SK-N-SH (cell line): ENCODE data around the gene DSCAM. TPM values are rescaled to one million over a fixed set of nuclear protein-coding genes. Genes with fewer than 3 reads are reported as not detected.

ENCODE experiments used
- CTCF ChIA-PET: fragments of 300-600, 350-600 bp; formaldehyde crosslinking; extraction: SDS; loops from one replicate; lab custom pipeline; 2021; lab: Yijun Ruan, JAX
- POLR2A ChIA-PET: fragments of 350-600 bp; sonication (Branson Sonifier 250); formaldehyde crosslinking; extraction: SDS; loops from one replicate; lab custom pipeline; 2020; ENCODE audit warnings: antibody characterized with exemption, inconsistent platforms; lab: Yijun Ruan, JAX
- DNase-seq: peaks from one replicate; pipeline ENCODE4 v3.0.0; 2012
- H2AFZ ChIP-seq: fragments of 200-600 bp; sonication (generic); 2 replicates; pipeline ENCODE4 v1.8.1; 2016; ENCODE audit warnings: antibody characterized with exemption, mild to moderate bottlenecking, low read depth
- H3F3A ChIP-seq: fragments of 200-600 bp; sonication (generic); replicated peaks from 2 replicates; pipeline ENCODE3; 2016; ENCODE audit warnings: antibody characterized with exemption, mild to moderate bottlenecking; ENCODE audit not compliant: insufficient read depth
- H3K27ac ChIP-seq, 2 experiments: fragments of 200-500 bp in 1 of 2; fragments of 200-600 bp in 1 of 2; sonication (Bioruptor generic) in 1 of 2; sonication (generic), shearing (Covaris generic) in 1 of 2; 2 replicates each; pipeline versions ENCODE4 v1.5.1 to v1.6.1; 2014 to 2016; ENCODE audit warnings: low read depth in 2 of 2, inconsistent platforms in 1 of 2, low read length in 1 of 2, mild to moderate bottlenecking in 1 of 2, mixed read lengths in 1 of 2
- H3K27me3 ChIP-seq: fragments of 200-600 bp; sonication (generic), shearing (Covaris generic); 2 replicates; pipeline ENCODE4 v1.6.1; 2016; ENCODE audit warnings: mixed run types; ENCODE audit not compliant: insufficient read depth
- H3K36me3 ChIP-seq, 2 experiments: fragments of 200-500 bp in 1 of 2; fragments of 200-600 bp in 1 of 2; sonication (Bioruptor generic) in 1 of 2; sonication (generic) in 1 of 2; replicated peaks in 1 of 2; 2 replicates each; pipeline versions ENCODE3 to v1.5.1; 2014 to 2016; ENCODE audit warnings: low read length in 1 of 2, mild to moderate bottlenecking in 1 of 2; ENCODE audit not compliant: insufficient read depth in 2 of 2, control insufficient read depth in 1 of 2
- H3K4me1 ChIP-seq, 2 experiments: fragments of 200-500 bp in 1 of 2; fragments of 200-600 bp in 1 of 2; sonication (Bioruptor generic) in 1 of 2; sonication (generic), shearing (Covaris generic) in 1 of 2; 2 replicates each; pipeline versions ENCODE4 v1.5.1 to v1.6.1; 2014 to 2016; ENCODE audit warnings: low read depth in 1 of 2, low read length in 1 of 2, mixed run types in 1 of 2; ENCODE audit not compliant: insufficient read depth in 2 of 2, control insufficient read depth in 1 of 2
- H3K4me2 ChIP-seq: fragments of 200-600 bp; sonication (generic), shearing (Covaris generic); 2 replicates; pipeline ENCODE4 v1.6.1; 2017; ENCODE audit warnings: mixed run types
- H3K4me3 ChIP-seq, 2 experiments: fragments of 200-500 bp in 1 of 2; fragments of 200-600 bp in 1 of 2; sonication (Bioruptor generic) in 1 of 2; sonication (generic), shearing (Covaris generic) in 1 of 2; 2 replicates each; pipeline versions ENCODE4 v1.5.1 to v1.8.1; 2014 to 2016; ENCODE audit warnings: low read depth in 2 of 2, inconsistent platforms in 1 of 2, low read length in 1 of 2, mild to moderate bottlenecking in 1 of 2, mixed read lengths in 1 of 2, moderate library complexity in 1 of 2
- H3K79me2 ChIP-seq: fragments of 200-600 bp; sonication (generic); 2 replicates; pipeline ENCODE4 v1.8.1; 2017; ENCODE audit warnings: mild to moderate bottlenecking; ENCODE audit not compliant: insufficient read depth
- H3K9ac ChIP-seq: fragments of 200-600 bp; sonication (generic); 2 replicates; pipeline ENCODE4 v1.6.1; 2017; ENCODE audit warnings: mixed run types
- H3K9me2 ChIP-seq: fragments of 200-600 bp; sonication (generic); 2 replicates; pipeline ENCODE4 v1.6.1; 2017; ENCODE audit warnings: mixed run types
- H3K9me3 ChIP-seq: fragments of 200-600 bp; sonication (generic); 2 replicates; pipeline ENCODE4 v1.6.1; 2017; ENCODE audit warnings: mixed run types, mild to moderate bottlenecking, moderate library complexity
- H4K20me1 ChIP-seq: fragments of 200-600 bp; sonication (generic); 2 replicates; pipeline ENCODE4 v1.6.1; 2017; ENCODE audit warnings: mild to moderate bottlenecking, mixed run types; ENCODE audit not compliant: insufficient read depth
- CHD2 ChIP-seq: fragments of 150-350 bp; IDR thresholded peaks from 2 replicates; pipeline ENCODE4 v1.6.1; 2018; ENCODE audit warnings: low read length; ENCODE audit not compliant: partially characterized antibody
- CTCF ChIP-seq: fragments of 200-600 bp; sonication (generic); IDR thresholded peaks from 2 replicates; pipeline ENCODE4 v1.6.1; 2017; ENCODE audit warnings: antibody characterized with exemption, mild to moderate bottlenecking, moderate library complexity
- EP300 ChIP-seq, 2 experiments: IDR thresholded peaks; 2 replicates each; pipeline versions ENCODE4 v1.4.0 to v1.6.1; 2012; ENCODE audit warnings: borderline replicate concordance in 1 of 2, low read depth in 1 of 2, low read length in 1 of 2
- FOSL2 ChIP-seq: IDR thresholded peaks from 2 replicates; pipeline ENCODE4 v1.4.0; 2012; ENCODE audit warnings: low read depth, mild to moderate bottlenecking, moderate library complexity, borderline replicate concordance
- GABPA ChIP-seq: IDR thresholded peaks from 2 replicates; pipeline ENCODE4 v1.4.0; 2012; ENCODE audit warnings: low read depth, mild to moderate bottlenecking
- MXI1 ChIP-seq: IDR thresholded peaks from 2 replicates; pipeline ENCODE4 v1.6.1; 2012; ENCODE audit warnings: mild to moderate bottlenecking, low read depth, low read length, improper control_type of control experiment
- NRF1 ChIP-seq: IDR thresholded peaks from 2 replicates; pipeline ENCODE4 v1.6.1; 2012; ENCODE audit warnings: low read depth, mild to moderate bottlenecking, low read length
- SIN3A ChIP-seq: IDR thresholded peaks from 2 replicates; pipeline ENCODE4 v1.6.1; 2012; ENCODE audit warnings: low read depth, mild to moderate bottlenecking, low read length, moderate library complexity, borderline replicate concordance
- SMC3 ChIP-seq: IDR thresholded peaks from 2 replicates; pipeline ENCODE4 v1.6.1; 2012; ENCODE audit warnings: low read depth, low read length, improper control_type of control experiment
- TAF1 ChIP-seq: IDR thresholded peaks from 2 replicates; pipeline ENCODE4 v1.6.1; 2012; ENCODE audit warnings: low read depth, mild to moderate bottlenecking, low read length, moderate library complexity, borderline replicate concordance
- TCF12 ChIP-seq: IDR thresholded peaks from 2 replicates; pipeline ENCODE4 v1.4.0; 2012
- TEAD4 ChIP-seq: IDR thresholded peaks from 2 replicates; pipeline ENCODE4 v1.4.0; 2012; ENCODE audit warnings: mild to moderate bottlenecking, borderline replicate concordance; ENCODE audit not compliant: insufficient read depth
- WGBS: methylation state at CpG from one replicate; pipeline ENCODE4 v1.1.6; 2017; ENCODE audit warnings: low lambda C conversion rate; 5-methylcytosine and 5-hydroxymethylcytosine counted together
- polyA plus RNA-seq, 3 experiments: library from polyadenylated mRNA; depleted of rRNA; stranded (reverse); fragments of >200 nt; gene quantifications; 2 replicates each; pipeline ENCODE4 v1.2.3, GENCODE V29; 2012
- TF ChIP-seq, protein P1 (sequence below): IDR thresholded peaks from 2 replicates; pipeline ENCODE4; 2012
- TF ChIP-seq, protein P2 (sequence below): IDR thresholded peaks from 2 replicates; pipeline ENCODE4 v1.4.0; 2012; ENCODE audit warnings: low read depth, borderline replicate concordance
- TF ChIP-seq, protein P3 (sequence below): fragments of 150-350 bp; IDR thresholded peaks from 2 replicates; pipeline ENCODE4 v1.6.1; 2017; ENCODE audit warnings: antibody characterized with exemption, low read length, low read depth, borderline replicate concordance

DSCAM gene
- polyA plus RNA-seq, 1 of the 3 experiments (the other 2 are of a cell fraction), result not detected

GRCh38 chr21:40152476-40152875 is 694.5 kb downstream of the DSCAM start:
- Histone ChIP-seq H3K4me2 (no peak overlapping the region), H3K27me3 (no peaks in the 10 kb centered on the region), H3K27ac (no peak overlapping the region), H4K20me1 (no peaks in the 10 kb centered on the region), H3K9ac (no peak overlapping the region), H3K79me2 (no peaks in the 10 kb centered on the region), H3K4me1 (no peaks in the 10 kb centered on the region), H3K9me3 (no peaks in the 10 kb centered on the region), H3K36me3 (no peaks in the 10 kb centered on the region), H3K4me3 (no peak overlapping the region), H3F3A (no peaks in the 10 kb centered on the region), H3K9me2 (no peaks in the 10 kb centered on the region), H2AFZ (no peak overlapping the region)
- ChIA-PET CTCF (no interaction called here), POLR2A (no interaction called here)
- DNase-seq, result no peak
- 44% methylated on average over 5 of the region's 5 CpGs for WGBS
- TF ChIP-seq, protein P1, sequence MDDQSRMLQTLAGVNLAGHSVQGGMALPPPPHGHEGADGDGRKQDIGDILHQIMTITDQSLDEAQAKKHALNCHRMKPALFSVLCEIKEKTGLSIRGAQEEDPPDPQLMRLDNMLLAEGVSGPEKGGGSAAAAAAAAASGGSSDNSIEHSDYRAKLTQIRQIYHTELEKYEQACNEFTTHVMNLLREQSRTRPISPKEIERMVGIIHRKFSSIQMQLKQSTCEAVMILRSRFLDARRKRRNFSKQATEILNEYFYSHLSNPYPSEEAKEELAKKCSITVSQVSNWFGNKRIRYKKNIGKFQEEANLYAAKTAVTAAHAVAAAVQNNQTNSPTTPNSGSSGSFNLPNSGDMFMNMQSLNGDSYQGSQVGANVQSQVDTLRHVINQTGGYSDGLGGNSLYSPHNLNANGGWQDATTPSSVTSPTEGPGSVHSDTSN, result no peak
- TF ChIP-seq FOSL2, result no peak

DNA sequence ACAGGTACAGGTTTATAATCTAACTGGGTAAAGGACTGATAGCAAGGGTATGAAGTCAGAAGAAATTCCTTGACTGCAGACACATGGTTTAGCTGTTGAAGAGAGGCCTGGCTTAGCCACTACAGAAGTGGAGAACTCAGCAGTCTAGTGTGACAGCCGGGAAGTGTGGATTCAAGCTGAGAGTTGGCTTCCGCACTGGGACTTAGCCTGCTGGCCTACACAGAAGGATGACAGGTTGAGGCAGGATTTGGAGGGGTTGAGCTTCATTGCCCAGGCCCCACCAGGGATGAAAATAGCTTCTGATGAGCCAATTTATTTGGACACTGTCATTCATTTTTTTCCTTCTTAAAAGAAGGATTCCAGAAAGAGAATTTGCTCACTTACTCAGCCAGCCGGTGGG is 695.3 kb downstream of the DSCAM start:
- Histone ChIP-seq H3K9me2 (no peaks in the 10 kb centered on the region), H3K27ac (no peak overlapping the region), H3K4me1 (no peaks in the 10 kb centered on the region), H3F3A (no peaks in the 10 kb centered on the region), H3K27me3 (no peaks in the 10 kb centered on the region), H3K9me3 (no peaks in the 10 kb centered on the region), H3K9ac (no peak overlapping the region), H4K20me1 (no peaks in the 10 kb centered on the region), H3K79me2 (no peaks in the 10 kb centered on the region), H3K4me3 (no peak overlapping the region), H3K36me3 (no peaks in the 10 kb centered on the region), H2AFZ (no peak overlapping the region), H3K4me2 (no peak overlapping the region)
- TF ChIP-seq NRF1 (no peak), TCF12 (no peak), TEAD4 (no peak), GABPA (no peak)
- ChIA-PET POLR2A (no interaction called here), CTCF (interaction anchor here (1.1 kb wide), 1 partner anchor 234 kb away, joined by 7 read pairs; no protein-coding TSS in a partner anchor)
- WGBS, result 19% methylated on average over 3 of the region's 3 CpGs
- DNase-seq, result no peak

DNA sequence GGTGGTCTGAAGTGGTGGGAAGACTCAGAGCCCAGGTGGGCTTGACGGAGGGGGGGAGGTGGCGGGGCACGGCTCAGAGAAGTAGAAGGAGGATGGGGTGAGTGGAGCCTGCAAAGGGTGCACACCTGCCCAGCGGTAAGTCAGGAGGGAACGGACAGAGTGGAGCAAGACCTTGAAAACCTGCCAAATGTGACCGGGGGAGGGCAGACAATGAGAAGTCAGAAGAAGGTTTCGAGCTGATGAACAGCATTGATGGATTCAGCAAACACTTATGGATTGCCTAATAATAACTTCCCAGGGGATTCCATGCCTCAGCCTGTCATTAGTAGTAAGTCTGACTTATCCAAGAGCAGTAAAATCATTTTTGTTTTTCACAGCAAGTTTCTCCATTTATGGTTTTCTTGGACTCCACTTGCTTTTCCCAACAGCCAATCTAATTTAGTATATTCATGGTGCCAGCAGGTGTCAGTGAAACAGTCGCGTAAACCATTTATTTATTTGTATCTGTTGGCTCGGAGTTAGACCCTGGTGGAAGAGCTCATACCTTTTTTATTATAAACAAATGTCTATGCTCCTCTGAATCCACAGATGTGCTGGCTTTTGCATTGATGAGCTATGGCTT is 700.6 kb downstream of the DSCAM start:
- Histone ChIP-seq H3K79me2 (no peaks in the 10 kb centered on the region), H3K4me2 (no peak overlapping the region), H4K20me1 (no peaks in the 10 kb centered on the region), H3K27ac (no peak overlapping the region), H3K9me2 (no peaks in the 10 kb centered on the region), H3K9ac (no peak overlapping the region), H2AFZ (no peak overlapping the region), H3K9me3 (no peaks in the 10 kb centered on the region), H3K36me3 (no peaks in the 10 kb centered on the region), H3F3A (no peaks in the 10 kb centered on the region), H3K4me1 (peaks cover 0 to 3% of the 10 kb centered on the region in 2 experiments; a peak in 1 of 4 replicates), H3K4me3 (no peak overlapping the region), H3K27me3 (no peaks in the 10 kb centered on the region)
- ChIA-PET POLR2A (no interaction called here), CTCF (interaction anchor here (0.9 to 3.9 kb wide), 17 partner anchors 10 to 987 kb away, joined by 3 to 61 read pairs (median 4); no protein-coding TSS in a partner anchor)
- no peak for DNase-seq
- 40% methylated on average over 10 of the region's 10 CpGs for WGBS
- TF ChIP-seq CHD2, result no peak
- TF ChIP-seq CTCF, result no peak
- TF ChIP-seq, protein P1, result no peak
- TF ChIP-seq FOSL2, result no peak
- TF ChIP-seq NRF1, result no peak
- TF ChIP-seq SIN3A, result no peak
- TF ChIP-seq SMC3, result peak; percentile 23; the same call in 1 of the 2 replicates
- TF ChIP-seq, protein P2, sequence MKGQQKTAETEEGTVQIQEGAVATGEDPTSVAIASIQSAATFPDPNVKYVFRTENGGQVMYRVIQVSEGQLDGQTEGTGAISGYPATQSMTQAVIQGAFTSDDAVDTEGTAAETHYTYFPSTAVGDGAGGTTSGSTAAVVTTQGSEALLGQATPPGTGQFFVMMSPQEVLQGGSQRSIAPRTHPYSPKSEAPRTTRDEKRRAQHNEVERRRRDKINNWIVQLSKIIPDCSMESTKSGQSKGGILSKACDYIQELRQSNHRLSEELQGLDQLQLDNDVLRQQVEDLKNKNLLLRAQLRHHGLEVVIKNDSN, result no peak
- TF ChIP-seq EP300 (IDR thresholded peaks at IDR 0.05; ENCODE audit: borderline replicate concordance in 1 of 2, low read depth in 1 of 2, low read length in 1 of 2), result no peak; a peak in 1 of 4 replicates
- TF ChIP-seq MXI1, result no peak
- no peak for TF ChIP-seq TAF1
- TF ChIP-seq, protein P3, sequence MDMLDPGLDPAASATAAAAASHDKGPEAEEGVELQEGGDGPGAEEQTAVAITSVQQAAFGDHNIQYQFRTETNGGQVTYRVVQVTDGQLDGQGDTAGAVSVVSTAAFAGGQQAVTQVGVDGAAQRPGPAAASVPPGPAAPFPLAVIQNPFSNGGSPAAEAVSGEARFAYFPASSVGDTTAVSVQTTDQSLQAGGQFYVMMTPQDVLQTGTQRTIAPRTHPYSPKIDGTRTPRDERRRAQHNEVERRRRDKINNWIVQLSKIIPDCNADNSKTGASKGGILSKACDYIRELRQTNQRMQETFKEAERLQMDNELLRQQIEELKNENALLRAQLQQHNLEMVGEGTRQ, result no peak
